ENCODE results near the gene ZNF593. TPM values are rescaled to one million over a fixed set of nuclear protein-coding genes. Genes with fewer than 3 reads are reported as not detected.
A peak's percentile ranks its signal among the peaks of the same experiment; 100 is the strongest.

Gene ZNF593
- polyA plus RNA-seq, 4 donors: 27.7 to 152 (median 94.7) TPM

GRCh38 chr1:26171084-26172072 is 1.7 kb downstream of the ZNF593 start, which contains the start of gene ZNF593OS:
TSS of gene ZNF593OS (minus strand) at chr1:26171832. CDS start at chr1:26171661, 171 bp downstream.
- Histone ChIP-seq H3K27me3 (ENCODE audit: control insufficient read depth in 3 of 3, insufficient read depth in 3 of 3, low read length in 3 of 3) (no peaks in the 10 kb centered on the region), H3K9me3 (ENCODE audit: control insufficient read depth in 2 of 2, insufficient read depth in 1 of 2, low read depth in 1 of 2, low read length in 1 of 2) (no peaks in the 10 kb centered on the region), H3K36me3 (ENCODE audit: control insufficient read depth in 3 of 3, insufficient read depth in 2 of 3, low read depth in 1 of 3, low read length in 3 of 3) (peaks cover 0 to 15% (median 0%) of the 10 kb centered on the region in 3 donors), H3K4me3 (ENCODE audit: low read depth in 1 of 3, low read length in 3 of 3) (peak within 1 kb of the TSS in 2 of 3 donors; percentile 64), H3K4me1 (ENCODE audit: control insufficient read depth in 3 of 3, insufficient read depth in 2 of 3, low read depth in 1 of 3, low read length in 2 of 3) (peaks cover 0 to 22% (median 0%) of the 10 kb centered on the region in 3 donors), H3K27ac (ENCODE audit: low read depth in 1 of 3, low read length in 2 of 3) (peak within 1 kb of the TSS in 1 of 3 donors; percentile 74)
- FAIRE-seq (no peak), DNase-seq (no peak)
- 94 to 96% (median 94%) methylated on average over 33 to 34 of the region's 34 CpGs for WGBS, 3 donors

DNA sequence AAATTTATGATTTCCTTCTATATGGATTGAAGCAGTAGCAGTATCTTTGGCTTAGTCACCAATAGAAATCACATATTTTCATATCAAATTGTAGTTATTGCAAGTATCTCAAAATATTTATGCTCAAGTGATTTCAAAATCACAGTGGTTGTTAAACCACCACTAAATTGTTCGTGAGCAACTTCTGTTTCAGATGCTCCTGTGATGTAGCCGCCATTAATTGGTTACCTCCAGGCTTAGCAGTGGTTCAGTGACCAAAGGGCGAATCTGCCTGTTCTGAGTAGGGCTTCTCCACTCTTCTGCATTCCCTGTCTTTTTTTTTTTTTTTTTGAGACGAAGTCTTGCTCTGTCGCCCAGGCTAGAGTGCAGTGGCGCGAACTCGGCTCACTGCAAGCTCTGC is 5.6 kb downstream of the ZNF593 start:
- DNase-seq (no peak), FAIRE-seq (no peak)
- H3K27ac ChIP-seq (ENCODE audit: low read depth in 1 of 3, low read length in 2 of 3): no peak overlapping the region
- no peak overlapping the region for H3K4me3 ChIP-seq (ENCODE audit: low read depth in 1 of 3, low read length in 3 of 3)
- peaks cover 0 to 24% (median 0%) of the 10 kb centered on the region in 3 donors for H3K4me1 ChIP-seq (ENCODE audit: control insufficient read depth in 3 of 3, insufficient read depth in 2 of 3, low read depth in 1 of 3, low read length in 2 of 3)
- WGBS, 3 donors: 89 to 95% (median 93%) methylated on average over 8 of the region's 8 CpGs
- peaks cover 0 to 23% (median 0%) of the 10 kb centered on the region in 3 donors for H3K36me3 ChIP-seq (ENCODE audit: control insufficient read depth in 3 of 3, insufficient read depth in 2 of 3, low read depth in 1 of 3, low read length in 3 of 3)
- H3K9me3 ChIP-seq (ENCODE audit: control insufficient read depth in 2 of 2, insufficient read depth in 1 of 2, low read depth in 1 of 2, low read length in 1 of 2): no peaks in the 10 kb centered on the region
- H3K27me3 ChIP-seq (ENCODE audit: control insufficient read depth in 3 of 3, insufficient read depth in 3 of 3, low read length in 3 of 3): no peaks in the 10 kb centered on the region

- Histone ChIP-seq H3K27me3 (ENCODE audit: control insufficient read depth in 3 of 3, insufficient read depth in 3 of 3, low read length in 3 of 3) (no peaks in the 10 kb centered on the region), H3K4me3 (ENCODE audit: low read depth in 1 of 3, low read length in 3 of 3) (peak within 1 kb of the TSS in 2 of 3 donors; percentile 56 to 68), H3K27ac (ENCODE audit: low read depth in 1 of 3, low read length in 2 of 3) (peak within 1 kb of the TSS; percentile 86 to 97 (median 87)), H3K9me3 (ENCODE audit: control insufficient read depth in 2 of 2, insufficient read depth in 1 of 2, low read depth in 1 of 2, low read length in 1 of 2) (no peaks in the 10 kb centered on the region), H3K4me1 (ENCODE audit: control insufficient read depth in 3 of 3, insufficient read depth in 2 of 3, low read depth in 1 of 3, low read length in 2 of 3) (peaks cover 0 to 14% (median 0%) of the 10 kb centered on the region in 3 donors), H3K36me3 (ENCODE audit: control insufficient read depth in 3 of 3, insufficient read depth in 2 of 3, low read depth in 1 of 3, low read length in 3 of 3) (peaks cover 0 to 23% (median 2%) of the 10 kb centered on the region in 3 donors)
- DNase-seq (peak; percentile 94 to 95), FAIRE-seq (no peak)
- WGBS, 3 donors: 13 to 33% (median 24%) methylated on average over 20 to 21 of the region's 21 CpGs
Observed at GRCh38 chr1:26177182-26177684, 7.5 kb downstream of the ZNF593 start, which contains the start of gene CNKSR1. TSS of gene CNKSR1 (plus strand) at chr1:26177491. CDS start at chr1:26177548, 57 bp downstream.

- no peak for DNase-seq
- H3K36me3 ChIP-seq (ENCODE audit: control insufficient read depth in 3 of 3, insufficient read depth in 2 of 3, low read depth in 1 of 3, low read length in 3 of 3): peaks cover 0 to 49% (median 8%) of the 10 kb centered on the region in 3 donors
- WGBS, 3 donors: 81 to 89% (median 84%) methylated on average over 4 of the region's 4 CpGs
- no peak for FAIRE-seq
- H3K27me3 ChIP-seq (ENCODE audit: control insufficient read depth in 3 of 3, insufficient read depth in 3 of 3, low read length in 3 of 3): no peaks in the 10 kb centered on the region
- peaks cover 0 to 14% (median 0%) of the 10 kb centered on the region in 3 donors for H3K4me1 ChIP-seq (ENCODE audit: control insufficient read depth in 3 of 3, insufficient read depth in 2 of 3, low read depth in 1 of 3, low read length in 2 of 3)
- H3K27ac ChIP-seq (ENCODE audit: low read depth in 1 of 3, low read length in 2 of 3): no peak overlapping the region
- H3K9me3 ChIP-seq (ENCODE audit: control insufficient read depth in 2 of 2, insufficient read depth in 1 of 2, low read depth in 1 of 2, low read length in 1 of 2): no peaks in the 10 kb centered on the region
- no peak overlapping the region for H3K4me3 ChIP-seq (ENCODE audit: low read depth in 1 of 3, low read length in 3 of 3)
Observed at GRCh38 chr1:26180010-26180506, 10.3 kb downstream of the ZNF593 start.

DNA sequence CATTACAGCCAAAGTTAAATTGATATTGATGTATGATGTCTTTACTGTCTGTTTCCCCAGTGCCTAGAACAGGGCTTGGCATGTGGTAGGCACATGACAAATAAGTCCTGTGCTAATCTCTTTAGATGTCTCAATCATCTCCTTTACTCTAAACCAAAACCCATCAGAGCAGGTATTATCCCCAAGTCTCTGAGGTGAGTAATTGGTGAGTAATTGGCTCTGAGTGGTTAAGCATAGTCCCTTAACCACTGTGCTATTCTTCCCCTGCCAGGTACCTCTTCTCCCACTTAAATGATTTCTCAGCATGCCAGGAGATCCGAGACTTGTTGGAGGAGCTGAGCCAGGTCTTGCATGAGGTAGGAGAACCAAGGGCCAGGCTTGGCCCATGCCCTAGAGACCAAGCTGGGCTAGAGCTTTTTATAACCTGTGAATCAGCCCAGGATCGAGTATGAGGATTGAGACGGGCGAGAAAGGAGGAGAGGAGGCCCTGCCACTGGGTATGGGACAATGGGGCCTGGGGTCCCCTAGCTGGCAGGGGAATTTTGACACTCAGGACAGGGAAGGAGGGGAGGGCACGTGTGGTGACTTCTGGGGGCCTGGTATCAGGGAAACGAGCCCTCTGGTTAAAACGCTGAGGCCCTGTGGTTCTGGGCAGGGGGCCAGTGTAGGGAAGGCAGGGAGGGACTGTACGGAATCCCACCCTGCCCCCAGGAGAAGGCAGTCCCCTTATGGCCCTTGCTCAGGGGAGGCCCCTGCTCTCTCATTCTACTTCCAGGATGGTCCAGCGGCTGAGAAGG is 12.1 kb downstream of the ZNF593 start:
- Histone ChIP-seq H3K4me1 (ENCODE audit: control insufficient read depth in 3 of 3, insufficient read depth in 2 of 3, low read depth in 1 of 3, low read length in 2 of 3) (peaks cover 0 to 13% (median 0%) of the 10 kb centered on the region in 3 donors), H3K36me3 (ENCODE audit: control insufficient read depth in 3 of 3, insufficient read depth in 2 of 3, low read depth in 1 of 3, low read length in 3 of 3) (peaks cover 0 to 65% (median 12%) of the 10 kb centered on the region in 3 donors), H3K27me3 (ENCODE audit: control insufficient read depth in 3 of 3, insufficient read depth in 3 of 3, low read length in 3 of 3) (no peaks in the 10 kb centered on the region), H3K9me3 (ENCODE audit: control insufficient read depth in 2 of 2, insufficient read depth in 1 of 2, low read depth in 1 of 2, low read length in 1 of 2) (no peaks in the 10 kb centered on the region), H3K27ac (ENCODE audit: low read depth in 1 of 3, low read length in 2 of 3) (no peak overlapping the region), H3K4me3 (ENCODE audit: low read depth in 1 of 3, low read length in 3 of 3) (no peak overlapping the region)
- FAIRE-seq: no peak
- WGBS, 3 donors: 73 to 88% (median 77%) methylated on average over 9 of the region's 9 CpGs
- DNase-seq: no peak

DNA sequence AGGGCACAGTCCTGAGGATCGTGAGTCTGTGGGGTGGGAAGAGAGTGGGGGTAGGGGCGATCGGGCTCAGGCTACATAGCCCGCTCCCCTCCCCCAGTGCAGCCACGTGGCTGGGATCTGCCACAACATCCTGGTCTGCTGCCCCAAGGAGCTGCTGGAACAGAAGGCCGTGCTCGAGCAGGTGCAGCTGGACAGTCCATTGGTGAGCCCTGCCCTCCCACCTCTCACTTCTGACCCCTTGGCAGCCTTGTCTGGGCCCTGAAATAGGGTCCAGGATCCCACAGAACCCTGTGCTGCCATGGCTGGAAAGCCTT is 12.6 kb downstream of the ZNF593 start:
- Histone ChIP-seq H3K36me3 (ENCODE audit: control insufficient read depth in 3 of 3, insufficient read depth in 2 of 3, low read depth in 1 of 3, low read length in 3 of 3) (peaks cover 0 to 71% (median 14%) of the 10 kb centered on the region in 3 donors), H3K27ac (ENCODE audit: low read depth in 1 of 3, low read length in 2 of 3) (no peak overlapping the region), H3K4me1 (ENCODE audit: control insufficient read depth in 3 of 3, insufficient read depth in 2 of 3, low read depth in 1 of 3, low read length in 2 of 3) (peaks cover 0 to 9% (median 0%) of the 10 kb centered on the region in 3 donors), H3K27me3 (ENCODE audit: control insufficient read depth in 3 of 3, insufficient read depth in 3 of 3, low read length in 3 of 3) (no peaks in the 10 kb centered on the region), H3K9me3 (ENCODE audit: control insufficient read depth in 2 of 2, insufficient read depth in 1 of 2, low read depth in 1 of 2, low read length in 1 of 2) (no peaks in the 10 kb centered on the region), H3K4me3 (ENCODE audit: low read depth in 1 of 3, low read length in 3 of 3) (no peak overlapping the region)
- no peak for FAIRE-seq
- 77 to 90% (median 84%) methylated on average over 2 to 7 of the region's 7 CpGs for WGBS, 3 donors
- no peak for DNase-seq

- no peak overlapping the region for H3K4me3 ChIP-seq (ENCODE audit: low read depth in 1 of 3, low read length in 3 of 3)
- no peak for DNase-seq
- peaks cover 2 to 88% (median 16%) of the 10 kb centered on the region in 3 donors for H3K36me3 ChIP-seq (ENCODE audit: control insufficient read depth in 3 of 3, insufficient read depth in 2 of 3, low read depth in 1 of 3, low read length in 3 of 3)
- H3K27ac ChIP-seq (ENCODE audit: low read depth in 1 of 3, low read length in 2 of 3): no peak overlapping the region
- H3K27me3 ChIP-seq (ENCODE audit: control insufficient read depth in 3 of 3, insufficient read depth in 3 of 3, low read length in 3 of 3): no peaks in the 10 kb centered on the region
- no peaks in the 10 kb centered on the region for H3K9me3 ChIP-seq (ENCODE audit: control insufficient read depth in 2 of 2, insufficient read depth in 1 of 2, low read depth in 1 of 2, low read length in 1 of 2)
- WGBS, 3 donors: 89 to 92% (median 89%) methylated on average over 6 to 7 of the region's 7 CpGs
- peaks cover 0 to 1% (median 0%) of the 10 kb centered on the region in 3 donors for H3K4me1 ChIP-seq (ENCODE audit: control insufficient read depth in 3 of 3, insufficient read depth in 2 of 3, low read depth in 1 of 3, low read length in 2 of 3)
- FAIRE-seq: no peak
Observed at GRCh38 chr1:26184086-26184485, 14.4 kb downstream of the ZNF593 start.

DNA sequence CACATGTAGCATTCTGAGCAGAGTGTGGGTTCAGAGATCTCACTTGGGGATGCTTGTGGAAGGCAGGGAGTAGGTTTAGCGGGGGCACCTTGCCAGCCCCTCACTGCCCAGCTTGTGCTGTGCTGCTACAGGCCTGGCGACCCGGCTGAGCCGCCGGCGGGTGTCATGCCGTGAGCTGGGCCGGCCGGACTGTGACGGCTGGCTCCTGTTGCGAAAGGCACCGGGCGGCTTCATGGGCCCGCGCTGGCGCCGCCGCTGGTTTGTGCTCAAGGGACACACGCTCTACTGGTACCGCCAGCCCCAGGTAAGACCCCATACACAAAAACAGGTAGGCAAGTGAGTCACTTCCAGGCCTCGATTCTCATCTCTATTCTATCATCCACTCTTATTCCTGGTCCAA is 15.2 kb downstream of the ZNF593 start:
- Histone ChIP-seq H3K9me3 (ENCODE audit: control insufficient read depth in 2 of 2, insufficient read depth in 1 of 2, low read depth in 1 of 2, low read length in 1 of 2) (no peaks in the 10 kb centered on the region), H3K36me3 (ENCODE audit: control insufficient read depth in 3 of 3, insufficient read depth in 2 of 3, low read depth in 1 of 3, low read length in 3 of 3) (peaks cover 2 to 93% (median 16%) of the 10 kb centered on the region in 3 donors), H3K27me3 (ENCODE audit: control insufficient read depth in 3 of 3, insufficient read depth in 3 of 3, low read length in 3 of 3) (no peaks in the 10 kb centered on the region), H3K4me3 (ENCODE audit: low read depth in 1 of 3, low read length in 3 of 3) (no peak overlapping the region), H3K4me1 (ENCODE audit: control insufficient read depth in 3 of 3, insufficient read depth in 2 of 3, low read depth in 1 of 3, low read length in 2 of 3) (no peaks in the 10 kb centered on the region), H3K27ac (ENCODE audit: low read depth in 1 of 3, low read length in 2 of 3) (no peak overlapping the region)
- 95 to 97% (median 97%) methylated on average over 21 of the region's 21 CpGs for WGBS, 3 donors
- DNase-seq (no peak), FAIRE-seq (no peak)

Data from small intestine (tissue), 7 donors.